GM19438 (cell line): ENCODE measurements around the gene CHAD.

Experiments used
- ATAC-seq: cut with Tn5 transposase; IDR thresholded peaks from one replicate; pipeline ENCODE4 v1.9.1; 2021; ENCODE audit warnings: low read depth; ENCODE audit not compliant: unreplicated experiment

The CHAD gene

GRCh38 chr17:50460831-50461526 is 7.7 kb downstream of the CHAD start:
- no peak for ATAC-seq

- no peak for ATAC-seq
These were observed 8.9 kb downstream of the CHAD start for GRCh38 chr17:50459756-50460155.

DNA sequence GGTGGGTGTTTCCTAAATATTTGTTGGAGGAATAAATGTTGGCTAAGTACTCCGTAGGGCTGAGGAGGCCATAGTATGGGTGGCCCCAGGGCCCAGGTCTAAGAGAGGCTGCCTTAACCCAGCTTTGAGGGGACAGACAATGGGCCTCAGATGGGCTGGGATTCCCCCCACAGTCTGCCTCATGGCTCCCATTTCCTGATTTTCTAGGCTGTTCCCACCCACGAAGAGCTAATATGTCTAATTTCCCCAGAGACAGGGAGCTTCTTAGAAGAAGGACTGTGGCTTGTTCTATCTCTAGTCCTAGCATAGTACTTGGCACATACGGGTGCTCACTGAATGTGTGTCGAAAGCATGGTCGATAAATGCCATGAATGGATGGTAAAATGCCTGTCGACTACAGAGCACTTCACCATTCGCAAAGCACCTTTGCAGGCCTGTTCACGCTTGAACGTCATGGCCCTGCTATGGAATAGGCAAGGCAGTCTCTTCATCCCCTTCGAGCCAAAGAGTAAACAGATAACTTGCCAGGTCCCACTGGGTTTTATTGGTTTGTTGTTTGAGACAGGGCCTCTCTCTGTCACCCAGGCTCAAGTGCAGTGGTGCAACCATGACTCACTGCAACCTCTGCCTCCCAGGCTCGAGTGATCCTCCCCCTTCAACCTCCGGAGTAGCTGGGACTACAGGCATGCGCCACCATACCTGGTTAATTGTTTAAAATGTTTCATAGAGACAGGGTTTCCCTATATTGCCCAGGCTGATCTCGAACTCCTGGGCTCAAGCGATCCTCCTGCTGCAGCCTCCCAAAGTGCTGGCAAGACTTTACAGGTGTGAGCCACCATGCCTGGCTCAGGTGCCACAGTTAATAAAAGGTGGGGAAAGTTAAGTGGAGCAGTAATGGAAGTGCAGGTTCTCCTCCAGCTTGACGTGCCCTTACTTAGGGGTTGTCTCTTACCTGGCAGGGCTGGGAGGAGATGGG is 9.7 kb downstream of the CHAD start:
- ATAC-seq = no peak

DNA sequence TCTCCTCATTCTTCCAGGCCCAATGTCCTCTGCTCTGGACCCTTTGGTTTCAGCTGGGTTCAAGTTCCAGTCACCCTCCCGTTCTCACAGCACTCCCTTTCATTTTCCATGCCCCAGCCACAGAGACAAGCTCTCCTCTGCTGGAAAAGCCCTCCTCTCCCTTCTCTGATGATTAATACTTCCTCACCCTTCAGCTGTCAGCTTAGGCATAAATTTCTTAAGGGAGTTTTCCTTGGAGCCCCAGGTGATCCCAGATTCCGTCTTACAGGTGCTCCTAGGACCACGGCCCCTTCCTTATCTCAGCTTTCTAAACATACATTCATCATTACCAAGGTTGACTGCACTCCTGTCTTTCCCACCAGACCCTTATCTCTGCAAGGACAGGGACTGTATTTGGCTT is 10.4 kb downstream of the CHAD start:
- no peak for ATAC-seq

GRCh38 chr17:50457621-50458020 is 11.1 kb downstream of the CHAD start:
- no peak for ATAC-seq

- no peak for ATAC-seq
These were observed 14.8 kb downstream of the CHAD start for GRCh38 chr17:50453901-50454300.

DNA sequence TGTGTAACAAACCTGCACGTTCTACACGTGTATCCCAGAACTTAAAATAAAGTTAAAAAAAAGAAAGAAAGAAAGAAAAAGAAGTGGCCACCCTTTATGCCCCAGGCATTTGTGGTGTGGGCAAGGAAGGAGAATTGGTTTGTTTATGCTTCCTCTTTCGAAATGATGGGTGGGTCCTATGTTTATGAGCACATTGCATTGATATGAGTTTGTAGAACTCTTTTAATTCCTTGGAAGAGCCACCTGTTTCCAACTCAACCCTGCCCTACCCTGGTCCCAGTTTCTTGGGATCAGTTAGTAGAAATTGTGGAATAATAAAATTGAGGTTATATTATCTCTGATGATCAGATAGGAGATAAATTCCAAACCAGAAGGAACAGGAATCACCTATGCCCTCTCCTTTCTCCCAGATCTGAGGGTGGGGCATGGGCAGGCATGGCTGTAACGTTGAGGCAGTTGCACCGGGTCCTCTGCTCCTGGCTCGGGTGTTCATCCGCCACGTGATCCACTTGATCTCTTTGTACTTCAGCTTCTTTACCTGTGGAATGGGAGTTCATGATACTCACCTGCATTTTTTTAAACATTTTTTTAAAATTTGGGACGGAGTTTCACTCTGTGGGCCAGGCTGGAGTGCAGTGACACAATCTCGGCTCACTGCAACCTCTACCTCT is 15.9 kb downstream of the CHAD start:
- ATAC-seq = no peak

DNA sequence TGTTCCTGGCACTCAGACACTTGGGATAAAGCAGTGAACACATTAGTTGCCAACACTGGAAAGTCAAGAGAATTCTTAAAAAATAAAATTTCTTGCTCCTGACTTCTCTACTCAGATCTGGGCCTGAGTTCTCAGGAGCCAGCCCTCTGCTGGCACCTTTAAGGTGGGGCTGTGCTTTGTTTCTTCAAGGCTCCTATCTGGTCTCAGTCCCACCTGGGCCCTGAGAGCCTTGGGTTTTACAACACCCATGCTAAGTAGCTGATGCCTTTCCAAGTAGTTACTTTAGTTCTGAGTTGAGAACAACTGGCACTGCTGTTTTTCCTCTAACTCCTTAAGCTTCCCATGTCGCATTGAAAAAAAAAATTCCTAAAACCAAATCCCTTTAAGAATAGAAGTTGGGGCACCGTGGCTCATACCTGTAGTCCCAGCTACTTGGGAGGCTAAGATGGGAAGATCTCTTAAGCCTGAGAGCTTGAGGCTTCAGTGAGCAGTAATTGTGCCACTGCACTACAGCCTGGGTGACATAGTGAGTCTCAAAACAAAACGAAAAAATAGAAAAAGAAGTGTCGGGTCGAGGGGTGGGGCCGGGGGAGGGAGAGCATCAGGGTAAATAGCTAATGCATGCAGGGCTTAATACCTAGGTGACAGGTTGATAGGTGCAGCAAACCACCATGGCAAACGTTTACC is 16.6 kb downstream of the CHAD start:
- no peak for ATAC-seq

- ATAC-seq = no peak
These were observed 20.0 kb downstream of the CHAD start for GRCh38 chr17:50448643-50449042.

GRCh38 chr17:50447870-50448595 is 20.6 kb downstream of the CHAD start:
- no peak for ATAC-seq

GRCh38 chr17:50445730-50446325 is 22.9 kb downstream of the CHAD start:
- no peak for ATAC-seq

DNA sequence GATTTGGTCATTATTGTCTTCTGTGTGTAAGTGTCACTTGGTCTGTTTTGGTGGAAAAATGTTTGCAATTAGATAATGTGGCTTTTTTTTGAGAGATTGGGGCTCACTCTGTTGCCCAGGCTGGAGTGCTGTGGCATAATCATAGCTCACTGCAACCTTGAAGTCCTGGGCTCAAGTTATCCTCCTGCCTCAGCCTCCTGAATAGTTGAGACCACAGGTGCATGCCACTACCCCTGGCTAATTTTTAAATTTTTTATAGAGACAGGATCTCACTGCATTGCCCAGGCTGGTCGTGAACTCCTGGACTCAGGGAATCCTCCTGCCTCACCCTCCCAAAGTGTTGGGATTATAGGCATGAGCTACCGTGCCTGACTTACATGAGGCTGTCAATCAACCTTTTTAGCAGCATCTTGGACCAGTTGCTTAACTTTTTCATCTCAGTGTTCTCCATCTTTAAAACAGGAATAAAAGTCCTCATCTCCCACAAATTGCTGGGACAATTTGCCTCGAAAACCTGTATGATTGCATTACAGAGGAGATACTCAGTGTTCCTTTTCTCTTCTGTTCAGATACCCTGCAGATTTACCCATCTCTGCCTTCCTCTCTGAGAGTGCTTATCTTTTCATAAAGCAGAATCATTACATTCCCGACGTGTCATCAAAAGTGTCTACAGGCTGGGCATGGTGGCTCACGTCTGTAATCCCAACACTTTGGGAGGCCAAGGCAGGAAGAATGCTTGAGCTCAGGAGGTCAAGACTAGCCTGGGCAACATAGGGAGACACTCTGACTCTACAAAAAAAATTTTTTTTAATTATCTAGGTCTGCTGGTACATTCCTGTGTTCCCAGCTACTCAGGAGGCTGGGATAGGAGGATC is 23.6 kb downstream of the CHAD start:
- no peak for ATAC-seq

DNA sequence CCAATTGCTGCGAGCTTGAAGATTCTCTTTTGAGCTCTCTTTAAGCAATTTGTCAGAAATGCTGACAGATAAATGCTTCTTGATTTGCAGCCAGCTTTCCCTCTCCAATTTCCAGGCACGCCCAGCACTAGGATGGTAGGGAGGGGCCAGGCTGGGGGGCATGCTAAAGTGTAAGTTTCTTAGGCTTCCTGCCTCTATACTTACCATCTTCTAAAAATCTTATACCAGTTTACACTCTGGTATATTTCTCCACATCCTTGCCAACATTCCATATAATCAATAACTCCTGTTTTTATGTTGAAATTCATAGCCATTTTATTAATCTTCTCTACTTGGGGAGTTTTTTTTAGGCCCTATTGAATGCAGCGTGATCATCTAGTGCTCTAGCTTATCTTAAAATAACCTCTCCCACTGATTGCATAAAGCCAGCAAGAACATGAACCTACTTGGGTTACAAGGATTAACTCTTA is 25.1 kb downstream of the CHAD start:
- ATAC-seq = no peak

GRCh38 chr17:50440838-50441829 is 27.5 kb downstream of the CHAD start:
- ATAC-seq = no peak

GRCh38 chr17:50440172-50440837 is 28.4 kb downstream of the CHAD start:
- no peak for ATAC-seq

GRCh38 chr17:50439008-50439407 is 29.7 kb downstream of the CHAD start:
- ATAC-seq = no peak

GRCh38 chr17:50437409-50437808 is 31.3 kb downstream of the CHAD start:
- ATAC-seq = no peak
